GM12878 (cell line): ENCODE data around the gene GRAMD1B. TPM values are rescaled to one million over a fixed set of nuclear protein-coding genes. Genes with fewer than 3 reads are reported as not detected.

ENCODE experiments used
- ATAC-seq: fragments of 200-7000 bp; cut with Tn5 transposase; 3 replicates; pipeline ENCODE4 v1.9.1; 2020; ENCODE audit warnings: mild to moderate bottlenecking, moderate library complexity
- BruUV-seq: library from RNA; stranded (reverse); fragments of 400-500 nt; replicated peaks from 2 replicates; lab custom pipeline; 2021; lab: Mats Ljungman, UMichigan
- CTCF ChIA-PET: fragments of 300-600 bp; sonication (Branson Sonifier 250); formaldehyde crosslinking; extraction: SDS; loops from one replicate; lab custom pipeline; 2021; ENCODE audit warnings: inconsistent platforms; lab: Yijun Ruan, JAX
- POLR2A ChIA-PET: fragments of 350-600 bp; formaldehyde crosslinking; extraction: SDS; loops from one replicate; lab custom pipeline; 2021; ENCODE audit warnings: inconsistent platforms; lab: Charles Lee
- RAD21 ChIA-PET: fragments of 300-600 bp; sonication (Branson Sonifier 250); formaldehyde crosslinking; loops from one replicate; lab custom pipeline; 2023; ENCODE audit warnings: antibody characterized with exemption; ENCODE audit not compliant: unreplicated experiment; lab: Charles Lee
- SMC1A ChIA-PET: fragments of 300-600 bp; sonication (Branson Sonifier 250); formaldehyde crosslinking; loops from one replicate; lab custom pipeline; 2023; ENCODE audit not compliant: unreplicated experiment, uncharacterized antibody; lab: Charles Lee
- DNase-seq: peaks from one replicate; pipeline ENCODE4 v3.0.0-alpha.2; 2011; ENCODE audit warnings: low read depth, low spot score
- FAIRE-seq: peaks from 3 replicates; lab custom pipeline; 2011; peaks lifted over from hg19 to GRCh38; lab: Jason Lieb, UNC
- H2AFZ ChIP-seq: 2 replicates; pipeline ENCODE4 v1.6.0; 2011; ENCODE audit warnings: low read depth, low read length, control low read depth; ENCODE audit not compliant: control insufficient read depth
- H3K27ac ChIP-seq: 2 replicates; pipeline ENCODE4 v1.5.1; 2011; ENCODE audit warnings: control low read depth; ENCODE audit not compliant: control insufficient read depth, insufficient read depth
- H3K27me3 ChIP-seq, 2 experiments: replicated peaks in 1 of 2; 2 replicates each; pipeline versions ENCODE4 v1.6.0 to v1.6.1; 2011; ENCODE audit warnings: low read length in 1 of 2; ENCODE audit not compliant: control insufficient read depth in 2 of 2, insufficient read depth in 2 of 2
- H3K36me3 ChIP-seq, 2 experiments: 2 replicates each; pipeline ENCODE4 v1.5.1; 2011; ENCODE audit warnings: low read length in 1 of 2; ENCODE audit not compliant: control insufficient read depth in 2 of 2, insufficient read depth in 2 of 2
- H3K4me1 ChIP-seq: 2 replicates; pipeline ENCODE4 v1.6.1; 2011; ENCODE audit warnings: mild to moderate bottlenecking, low read length, moderate library complexity, mixed read lengths; ENCODE audit not compliant: control insufficient read depth, insufficient read depth
- H3K4me2 ChIP-seq: 2 replicates; pipeline ENCODE4 v1.6.0; 2011; ENCODE audit warnings: control low read depth; ENCODE audit not compliant: control insufficient read depth, insufficient read depth
- H3K4me3 ChIP-seq: fragments of 200-600 bp; sonication (generic); 2 replicates; pipeline ENCODE4 v1.5.1; 2016
- H3K79me2 ChIP-seq: 2 replicates; pipeline ENCODE4 v1.6.0; 2011; ENCODE audit warnings: low read length; ENCODE audit not compliant: control insufficient read depth, insufficient read depth
- H3K9ac ChIP-seq: 2 replicates; pipeline ENCODE4 v1.8.0; 2011; ENCODE audit warnings: low read length, control low read depth, mixed read lengths; ENCODE audit not compliant: control insufficient read depth, insufficient read depth
- H3K9me3 ChIP-seq: replicated peaks from 3 replicates; pipeline ENCODE4 v1.5.1; 2011; ENCODE audit warnings: mild to moderate bottlenecking, low read length; ENCODE audit not compliant: control insufficient read depth, insufficient read depth
- H4K20me1 ChIP-seq: 2 replicates; pipeline ENCODE4 v1.6.0; 2011; ENCODE audit not compliant: control insufficient read depth, insufficient read depth
- ATF7 ChIP-seq: fragments of 450-650 bp; IDR thresholded peaks from 2 replicates; pipeline ENCODE4 v1.6.1; 2016; ENCODE audit warnings: low read depth, mild to moderate bottlenecking
- CHD4 ChIP-seq: fragments of 200-600 bp; sonication (generic); IDR thresholded peaks from 2 replicates; pipeline ENCODE4 v1.6.1; 2016; ENCODE audit warnings: mild to moderate bottlenecking
- MXI1 ChIP-seq: fragments of 150-350 bp; IDR thresholded peaks from 2 replicates; pipeline ENCODE4 v1.6.1; 2011; ENCODE audit warnings: low read depth, mild to moderate bottlenecking, inconsistent platforms, low read length, improper control_type of control experiment
- MYB ChIP-seq: fragments of 150-350 bp; IDR thresholded peaks from 2 replicates; pipeline ENCODE4 v1.6.1; 2014; ENCODE audit warnings: mild to moderate bottlenecking, low read depth, low read length, borderline replicate concordance
- NFYA ChIP-seq: IDR thresholded peaks from 2 replicates; pipeline ENCODE4 v1.6.1; 2011; ENCODE audit warnings: low read depth, mild to moderate bottlenecking, low read length, improper control_type of control experiment, borderline replicate concordance
- NR2C2 ChIP-seq: IDR thresholded peaks from 2 replicates; pipeline ENCODE4 v1.6.1; 2011; ENCODE audit warnings: borderline replicate concordance, low read depth; ENCODE audit not compliant: control insufficient read depth, insufficient read length
- RB1 ChIP-seq: fragments of 450-650 bp; formaldehyde crosslinking; IDR thresholded peaks from 2 replicates; pipeline ENCODE4 v1.6.1; 2017; ENCODE audit warnings: mild to moderate bottlenecking, borderline replicate concordance
- SMAD1 ChIP-seq: fragments of 450-650 bp; IDR thresholded peaks from 2 replicates; pipeline ENCODE4 v1.6.1; 2018; ENCODE audit warnings: mild to moderate bottlenecking, low read depth; ENCODE audit not compliant: partially characterized antibody
- SUZ12 ChIP-seq: fragments of 200-600 bp; sonication (generic); IDR thresholded peaks from one replicate; pipeline ENCODE4 v1.6.1; 2018; ENCODE audit warnings: antibody characterized with exemption, mild to moderate bottlenecking; ENCODE audit not compliant: unreplicated experiment
- TAF1 ChIP-seq: IDR thresholded peaks from 2 replicates; pipeline ENCODE4 v1.6.1; 2011; ENCODE audit warnings: mild to moderate bottlenecking, low read depth, low read length, borderline replicate concordance
- ZNF217 ChIP-seq: fragments of 450-650 bp; IDR thresholded peaks from 2 replicates; pipeline ENCODE4 v1.6.1; 2017; ENCODE audit warnings: antibody characterized with exemption, mild to moderate bottlenecking
- ZNF274 ChIP-seq: IDR thresholded peaks from one replicate; pipeline ENCODE4 v1.8.0; 2011; ENCODE audit not compliant: insufficient read length, insufficient read depth
- WGBS: methylation state at CpG from one replicate; pipeline ENCODE4 v1.1.6; 2016; ENCODE audit warnings: low lambda C conversion rate; ENCODE audit not compliant: insufficient replicate concordance, insufficient coverage; ENCODE audit errors: missing lambda C conversion rate; 5-methylcytosine and 5-hydroxymethylcytosine counted together
- in situ Hi-C: fragments of 300-500 bp; cut with MboI; formaldehyde crosslinking; loops from 9 replicates; pipeline ENCODE4 v1.14.3; 2018; ENCODE audit warnings: mixed read lengths
- intact Hi-C: fragments of 100-400 bp; cut with micrococcal nuclease; formaldehyde crosslinking; loops from one replicate; pipeline ENCODE4 v1.14.2; 2022; ENCODE audit not compliant: unreplicated experiment
- polyA plus RNA-seq, 11 experiments: library from polyadenylated mRNA; depleted of rRNA in 4 of 11; unstranded in 6 of 11; stranded (reverse) in 5 of 11; fragments of >200 nt; fragmentation: Nextera tagmentation in 4 of 11; fragmentation: Illumina TruSeq in 1 of 11; extraction: Ambion mirVana in 4 of 11; extraction: Trizol in 1 of 11; gene quantifications; 1 replicate in 1 of 11; 2 replicates in 10 of 11; pipeline versions ENCODE4 v1.2.1 to v1.2.3, GENCODE V29; 2011 to 2016; ENCODE audit warnings: inconsistent platforms in 2 of 11, missing spikeins in 2 of 11, low read depth in 1 of 11
- total RNA-seq, 4 experiments: library from RNA; depleted of rRNA in 3 of 4; stranded (reverse); fragments of >200 nt in 3 of 4; fragmentation: Illumina TruSeq in 1 of 4; extraction: Trizol in 1 of 4; gene quantifications; 2 replicates each; pipeline versions ENCODE4 v1.2.1 to v1.2.3, GENCODE V29; 2013 to 2021
- TF ChIP-seq, protein P1 (sequence below): IDR thresholded peaks from 2 replicates; pipeline ENCODE4 v1.6.1; 2011; ENCODE audit warnings: borderline replicate concordance, low read depth, mild to moderate bottlenecking, moderate library complexity, low read length; ENCODE audit not compliant: insufficient read depth, poor library complexity, severe bottlenecking

GRAMD1B gene
- total and polyA plus RNA-seq, 10 of the 15 experiments (the other 5 are each of a cell fraction or from before 2014, with no cell fraction given), result 1.9 to 49.1 (median 26.9) TPM

- BruUV-seq, result no TSS peak
- ATAC-seq, result no peak
- intact Hi-C loops, result no loop called here
These were observed 200.1 kb downstream of the GRAMD1B start for GRCh38 chr11:123630126-123630608.

More at GRCh38 chr11:123630126-123630608, 200.1 kb downstream of the GRAMD1B start:
- ChIA-PET RAD21 (no interaction called here), CTCF (interaction anchor here (0.6 to 1.6 kb wide), 5 partner anchors 10 to 847 kb away, joined by 3 to 6 read pairs (median 4); no protein-coding TSS in a partner anchor), POLR2A (no interaction called here), SMC1A (interaction anchor here (1.4 to 1.5 kb wide), 2 partner anchors 14 to 102 kb away, joined by 3 to 4 read pairs; no protein-coding TSS in a partner anchor)
- H3K4me1 ChIP-seq, result no peaks in the 10 kb centered on the region
- no peaks in the 10 kb centered on the region; a peak in 1 of 4 replicates for H3K36me3 ChIP-seq
- no peak overlapping the region for H3K27ac ChIP-seq
- no peak overlapping the region for H3K4me2 ChIP-seq
- H3K79me2 ChIP-seq, result no peaks in the 10 kb centered on the region
- DNase-seq (no peak), FAIRE-seq (no peak)
- no peak overlapping the region for H3K4me3 ChIP-seq
- no peak overlapping the region for H3K9ac ChIP-seq
- H3K27me3 ChIP-seq, result peaks cover 0 to 3% of the 10 kb centered on the region in 2 experiments; a peak in 2 of 4 replicates
- WGBS, result 3% methylated on average over 3 of the region's 3 CpGs
- in situ Hi-C loops, result no loop called here
- no peaks in the 10 kb centered on the region for H4K20me1 ChIP-seq
- TF ChIP-seq CHD4 (no peak), ZNF217 (no peak), ATF7 (no peak), RB1 (no peak), SUZ12 (no peak), ZNF274 (no peak), MYB (no peak), MXI1 (no peak), NR2C2 (no peak), NFYA (no peak), TAF1 (no peak), SMAD1 (no peak)
- TF ChIP-seq, protein P1, sequence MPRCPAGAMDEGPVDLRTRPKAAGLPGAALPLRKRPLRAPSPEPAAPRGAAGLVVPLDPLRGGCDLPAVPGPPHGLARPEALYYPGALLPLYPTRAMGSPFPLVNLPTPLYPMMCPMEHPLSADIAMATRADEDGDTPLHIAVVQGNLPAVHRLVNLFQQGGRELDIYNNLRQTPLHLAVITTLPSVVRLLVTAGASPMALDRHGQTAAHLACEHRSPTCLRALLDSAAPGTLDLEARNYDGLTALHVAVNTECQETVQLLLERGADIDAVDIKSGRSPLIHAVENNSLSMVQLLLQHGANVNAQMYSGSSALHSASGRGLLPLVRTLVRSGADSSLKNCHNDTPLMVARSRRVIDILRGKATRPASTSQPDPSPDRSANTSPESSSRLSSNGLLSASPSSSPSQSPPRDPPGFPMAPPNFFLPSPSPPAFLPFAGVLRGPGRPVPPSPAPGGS, result no peak
- H3K9me3 ChIP-seq, result no peaks in the 10 kb centered on the region
- no peak overlapping the region for H2AFZ ChIP-seq
